Measurements from ENCODE around the gene ATP6V1B1. TPM values are rescaled to one million over a fixed set of nuclear protein-coding genes. Genes with fewer than 3 reads are reported as not detected.

Gene ATP6V1B1
- total RNA-seq, 1 experiment from 2014 or later, result 4.0 TPM

DNA sequence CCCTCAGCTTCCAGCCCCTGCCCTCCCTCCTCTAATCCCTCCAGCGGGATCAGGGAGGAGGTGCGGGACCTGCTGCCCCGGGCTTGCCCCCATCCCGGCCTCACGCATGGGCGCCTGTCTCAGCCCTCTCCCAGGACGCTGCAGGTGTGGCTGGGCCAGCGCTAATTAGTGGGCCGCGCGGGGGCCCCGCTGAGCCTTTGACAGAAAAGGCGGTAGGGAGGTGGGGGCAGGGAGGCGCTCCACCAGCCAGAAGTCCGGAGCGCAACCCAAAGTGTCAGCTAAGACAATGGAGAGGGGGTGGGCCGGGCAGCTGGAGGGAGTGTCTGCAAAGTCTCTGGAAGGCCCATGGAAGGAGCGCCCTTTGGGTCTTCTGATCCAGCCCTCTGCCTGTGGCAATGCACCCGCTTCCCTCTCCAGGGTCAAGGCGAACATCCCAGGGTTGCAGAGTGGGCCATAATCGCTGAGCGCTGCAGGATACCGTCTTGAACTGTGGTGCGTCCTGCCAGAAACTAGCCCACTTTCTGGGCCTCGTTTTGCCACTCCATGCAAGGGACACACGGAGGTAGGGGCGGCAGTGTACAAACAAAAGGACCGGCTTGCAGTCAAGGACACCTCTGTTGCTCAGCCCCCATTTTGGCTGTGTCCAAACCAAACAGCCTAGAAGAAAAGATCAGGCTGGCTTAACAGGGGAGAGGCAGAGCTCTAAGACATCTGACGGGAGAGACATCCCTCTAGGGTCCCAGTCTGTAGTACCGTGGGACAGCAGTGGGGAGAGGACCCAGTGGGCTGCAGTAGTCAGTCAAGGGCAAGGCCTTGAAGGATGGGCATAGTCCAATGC, 3.5 kb downstream of the ATP6V1B1 start:
- Histone ChIP-seq H3K4me1 (peaks cover 28% of the 10 kb centered on the region), H3K9me3 (no peaks in the 10 kb centered on the region), H3K4me3 (ENCODE audit: low read depth, low read length) (no peak overlapping the region), H3K27me3 (replicated peaks; ENCODE audit: control insufficient read depth, insufficient read depth, low read length) (no peaks in the 10 kb centered on the region), H3K36me3 (ENCODE audit: control insufficient read depth, insufficient read depth, low read length) (no peaks in the 10 kb centered on the region; the same call in 1 of the 2 replicates)
- BruUV-seq (replicated peaks), result no TSS peak
- DNase-seq, result no peak
- CTCF ChIA-PET, result interaction anchor here (0.9 kb wide), 2 partner anchors 9 to 74 kb away, joined by 4 to 5 read pairs; no protein-coding TSS in a partner anchor
- no peak overlapping the region for H3K27ac Mint-ChIP-seq (ENCODE audit: unreplicated experiment)
- intact Hi-C loops (cut with micrococcal nuclease; ENCODE audit: unreplicated experiment), result no loop called here
- H3K27me3 Mint-ChIP-seq (ENCODE audit: insufficient read depth, unreplicated experiment), result peaks cover 3% of the 10 kb centered on the region
- H3K9me3 Mint-ChIP-seq (ENCODE audit: unreplicated experiment), result no peaks in the 10 kb centered on the region
- no peaks in the 10 kb centered on the region for H3K36me3 Mint-ChIP-seq (ENCODE audit: insufficient read depth, unreplicated experiment)
- POLR2A ChIA-PET, result no interaction called here
- no peak overlapping the region for H3K4me3 Mint-ChIP-seq (ENCODE audit: unreplicated experiment)
- TF ChIP-seq, protein P1, sequence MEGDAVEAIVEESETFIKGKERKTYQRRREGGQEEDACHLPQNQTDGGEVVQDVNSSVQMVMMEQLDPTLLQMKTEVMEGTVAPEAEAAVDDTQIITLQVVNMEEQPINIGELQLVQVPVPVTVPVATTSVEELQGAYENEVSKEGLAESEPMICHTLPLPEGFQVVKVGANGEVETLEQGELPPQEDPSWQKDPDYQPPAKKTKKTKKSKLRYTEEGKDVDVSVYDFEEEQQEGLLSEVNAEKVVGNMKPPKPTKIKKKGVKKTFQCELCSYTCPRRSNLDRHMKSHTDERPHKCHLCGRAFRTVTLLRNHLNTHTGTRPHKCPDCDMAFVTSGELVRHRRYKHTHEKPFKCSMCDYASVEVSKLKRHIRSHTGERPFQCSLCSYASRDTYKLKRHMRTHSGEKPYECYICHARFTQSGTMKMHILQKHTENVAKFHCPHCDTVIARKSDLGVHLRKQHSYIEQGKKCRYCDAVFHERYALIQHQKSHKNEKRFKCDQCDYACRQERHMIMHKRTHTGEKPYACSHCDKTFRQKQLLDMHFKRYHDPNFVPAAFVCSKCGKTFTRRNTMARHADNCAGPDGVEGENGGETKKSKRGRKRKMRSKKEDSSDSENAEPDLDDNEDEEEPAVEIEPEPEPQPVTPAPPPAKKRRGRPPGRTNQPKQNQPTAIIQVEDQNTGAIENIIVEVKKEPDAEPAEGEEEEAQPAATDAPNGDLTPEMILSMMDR (IDR thresholded peaks at IDR 0.05; ENCODE audit: insufficient read depth in 1 of 2, low read depth in 1 of 2, low read length in 1 of 2, severe bottlenecking in 1 of 2, unreplicated experiment in 1 of 2), result no peak
- H3K4me1 Mint-ChIP-seq (ENCODE audit: low read depth, unreplicated experiment), result peaks cover 9% of the 10 kb centered on the region

DNA sequence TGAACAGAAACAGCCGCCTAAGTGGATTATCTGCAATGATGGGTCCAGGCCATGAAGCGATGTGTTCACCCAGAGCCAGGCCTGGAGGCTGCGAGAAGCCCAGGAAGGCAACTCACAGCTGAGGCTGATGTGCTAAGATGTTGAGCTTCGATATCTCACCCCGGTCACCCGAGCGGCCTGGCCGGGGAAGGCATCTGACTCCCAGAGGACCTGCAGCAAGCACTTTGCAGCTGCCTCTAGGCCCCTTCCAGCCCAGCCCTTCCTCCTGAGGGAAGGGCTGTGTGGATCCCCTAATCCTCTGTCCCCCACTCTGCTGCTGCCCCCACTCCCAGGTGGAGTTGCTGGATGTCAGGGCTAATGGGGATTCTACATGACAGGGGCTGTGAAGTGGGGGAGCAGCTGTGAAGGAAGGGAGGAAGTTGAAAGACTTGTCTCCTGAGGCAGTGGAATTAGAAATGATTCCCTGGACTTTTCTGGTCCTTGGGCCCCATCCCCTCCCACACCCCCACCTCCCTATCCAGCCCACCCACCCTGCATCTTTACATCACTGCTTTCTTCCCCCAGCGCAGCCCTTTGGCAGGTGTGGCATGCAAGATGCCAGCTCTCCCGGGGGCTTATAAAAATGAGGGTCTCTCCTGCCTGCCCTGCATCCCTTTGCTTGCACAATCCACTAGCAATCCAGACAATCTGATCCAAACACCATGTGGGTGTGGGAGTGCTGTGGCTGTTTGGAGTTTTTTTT, 4.3 kb downstream of the ATP6V1B1 start:
- Histone ChIP-seq H3K9me3 (no peaks in the 10 kb centered on the region), H3K36me3 (ENCODE audit: control insufficient read depth, insufficient read depth, low read length) (no peaks in the 10 kb centered on the region; the same call in 1 of the 2 replicates), H3K4me1 (peaks cover 28% of the 10 kb centered on the region), H3K27me3 (replicated peaks; ENCODE audit: control insufficient read depth, insufficient read depth, low read length) (no peaks in the 10 kb centered on the region), H3K4me3 (ENCODE audit: low read depth, low read length) (no peak overlapping the region)
- Mint-ChIP-seq H3K36me3 (ENCODE audit: insufficient read depth, unreplicated experiment) (no peaks in the 10 kb centered on the region), H3K4me1 (ENCODE audit: low read depth, unreplicated experiment) (peaks cover 9% of the 10 kb centered on the region), H3K9me3 (ENCODE audit: unreplicated experiment) (no peaks in the 10 kb centered on the region), H3K27ac (ENCODE audit: unreplicated experiment) (no peak overlapping the region), H3K27me3 (ENCODE audit: insufficient read depth, unreplicated experiment) (peaks cover 3% of the 10 kb centered on the region), H3K4me3 (ENCODE audit: unreplicated experiment) (no peak overlapping the region)
- intact Hi-C loops (cut with micrococcal nuclease; ENCODE audit: unreplicated experiment), result no loop called here
- TF ChIP-seq, protein P1 (IDR thresholded peaks at IDR 0.05; ENCODE audit: insufficient read depth in 1 of 2, low read depth in 1 of 2, low read length in 1 of 2, severe bottlenecking in 1 of 2, unreplicated experiment in 1 of 2), result no peak
- DNase-seq, result no peak
- ChIA-PET POLR2A (no interaction called here), CTCF (interaction anchor here (0.9 kb wide), 1 partner anchor 75 kb away, joined by 4 read pairs; no protein-coding TSS in a partner anchor)
- BruUV-seq (replicated peaks), result no TSS peak

DNA sequence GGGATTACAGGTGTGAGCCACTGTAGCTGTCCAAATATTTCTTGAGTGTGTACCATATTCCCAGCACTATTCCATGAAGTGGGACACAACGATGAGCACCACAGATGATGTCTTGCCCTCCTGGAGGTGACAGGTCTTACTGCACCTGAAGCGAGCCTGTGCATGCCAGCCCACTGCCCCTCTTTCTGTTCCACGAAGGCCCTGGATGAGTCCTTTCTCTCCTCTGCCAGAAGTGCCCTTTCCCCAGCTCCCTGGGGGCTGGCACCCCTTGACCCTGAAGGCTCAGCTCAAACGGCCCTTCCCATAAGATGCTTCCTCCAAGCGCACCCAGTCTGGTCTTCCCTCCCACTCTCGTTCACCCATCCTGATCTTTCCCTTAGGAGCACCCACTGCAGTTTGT, 5.5 kb downstream of the ATP6V1B1 start:
- intact Hi-C loops (cut with micrococcal nuclease; ENCODE audit: unreplicated experiment), result no loop called here
- ChIA-PET POLR2A (interaction anchor here (0.7 kb wide), 1 partner anchor 642 kb away, joined by 7 read pairs; no protein-coding TSS in a partner anchor), CTCF (no interaction called here)
- no peaks in the 10 kb centered on the region for H3K27me3 ChIP-seq (replicated peaks; ENCODE audit: control insufficient read depth, insufficient read depth, low read length)
- BruUV-seq (replicated peaks), result no TSS peak
- Mint-ChIP-seq H3K4me3 (ENCODE audit: unreplicated experiment) (no peak overlapping the region), H3K9me3 (ENCODE audit: unreplicated experiment) (no peaks in the 10 kb centered on the region), H3K27ac (ENCODE audit: unreplicated experiment) (no peak overlapping the region), H3K27me3 (ENCODE audit: insufficient read depth, unreplicated experiment) (peaks cover 3% of the 10 kb centered on the region), H3K36me3 (ENCODE audit: insufficient read depth, unreplicated experiment) (no peaks in the 10 kb centered on the region), H3K4me1 (ENCODE audit: low read depth, unreplicated experiment) (peaks cover 13% of the 10 kb centered on the region)
- TF ChIP-seq, protein P1 (IDR thresholded peaks at IDR 0.05; ENCODE audit: insufficient read depth in 1 of 2, low read depth in 1 of 2, low read length in 1 of 2, severe bottlenecking in 1 of 2, unreplicated experiment in 1 of 2), result no peak
- H3K36me3 ChIP-seq (ENCODE audit: control insufficient read depth, insufficient read depth, low read length), result no peaks in the 10 kb centered on the region; the same call in 1 of the 2 replicates
- DNase-seq, result no peak
- H3K4me3 ChIP-seq (ENCODE audit: low read depth, low read length), result no peak overlapping the region
- H3K9me3 ChIP-seq, result no peaks in the 10 kb centered on the region
- peaks cover 28% of the 10 kb centered on the region for H3K4me1 ChIP-seq

All from Caco-2 (cell line).